Activated T-cell treated with anti-CD3 and anti-CD28 coated beads, Interleukin-2, amount 50 U/mL, for 48 hours (primary cell): Measurements from ENCODE around the gene ALOX5.

Experiments used
- DNase-seq, 2 experiments: peaks; one replicate each; pipeline ENCODE4 v3.0.0-alpha.2; 2020

Gene ALOX5

GRCh38 chr10:45444022-45444421, 70.0 kb downstream of the ALOX5 start:
- no peak for DNase-seq

GRCh38 chr10:45444976-45445898, 71.2 kb downstream of the ALOX5 start:
- no peak for DNase-seq

- DNase-seq, result no peak
These were observed 72.8 kb downstream of the ALOX5 start for GRCh38 chr10:45446858-45447257.

- DNase-seq, result no peak
These were observed 73.4 kb downstream of the ALOX5 start for GRCh38 chr10:45447416-45447815.

- DNase-seq, result no peak
These were observed 76.8 kb downstream of the ALOX5 start for GRCh38 chr10:45450866-45451265.

GRCh38 chr10:45451407-45451806, 77.4 kb downstream of the ALOX5 start:
- no peak for DNase-seq

- no peak for DNase-seq
These were observed 78.3 kb downstream of the ALOX5 start for GRCh38 chr10:45452268-45452667.

GRCh38 chr10:45452743-45453452, 78.9 kb downstream of the ALOX5 start:
- DNase-seq, result no peak

- DNase-seq, result no peak
These were observed 79.7 kb downstream of the ALOX5 start for GRCh38 chr10:45453639-45454255.

- no peak for DNase-seq
These were observed 80.2 kb downstream of the ALOX5 start for GRCh38 chr10:45454262-45454661.

- no peak for DNase-seq
These were observed 80.8 kb downstream of the ALOX5 start for GRCh38 chr10:45454859-45455258.

GRCh38 chr10:45456233-45456632, 82.2 kb downstream of the ALOX5 start:
- no peak for DNase-seq

GRCh38 chr10:45456822-45457221, 82.8 kb downstream of the ALOX5 start:
- no peak for DNase-seq

GRCh38 chr10:45457487-45457886, 83.5 kb downstream of the ALOX5 start:
- DNase-seq, result no peak

- DNase-seq, result no peak
These were observed 86.3 kb downstream of the ALOX5 start for GRCh38 chr10:45460235-45460878.

GRCh38 chr10:45461034-45461433, 87.0 kb downstream of the ALOX5 start:
- no peak for DNase-seq

GRCh38 chr10:45463244-45464116, 89.5 kb downstream of the ALOX5 start:
- no peak for DNase-seq

GRCh38 chr10:45464958-45465567, 91.0 kb downstream of the ALOX5 start:
- DNase-seq, result peak; percentile 79 to 84

GRCh38 chr10:45466784-45467183, 92.8 kb downstream of the ALOX5 start:
- no peak for DNase-seq

GRCh38 chr10:45468079-45468478, 94.1 kb downstream of the ALOX5 start:
- DNase-seq, result no peak
